Cardiac septum (tissue), 1 donor: ENCODE data around the gene ATP6V0E2. TPM values are rescaled to one million over a fixed set of nuclear protein-coding genes. Genes with fewer than 3 reads are reported as not detected.
"Not testable (repeated sequence)": the region's sequence is repeated elsewhere in the genome, so short reads cannot be mapped to it uniquely, and the experiment has no call there.

Experiments used
- DNase-seq: peaks from one replicate; pipeline ENCODE4 v3.0.0-alpha.2; 2020; ENCODE audit warnings: low spot score
- intact Hi-C: fragments of 100-400 bp; cut with DNase I; formaldehyde crosslinking; loops from one replicate; pipeline ENCODE4 v1.14.0; 2022
- long read RNA-seq: library from polyadenylated mRNA; unstranded; transcript quantifications from one replicate; pipeline ENCODE4 v2.0.0, GENCODE V29; 2021
- total RNA-seq: library from RNA; stranded (reverse); fragmentation: NEBNext Ultra II Directional; extraction: Animal tissue kit (Norgen Biotek cat#: 25700); gene quantifications from one replicate; pipeline ENCODE4 v1.2.1, GENCODE V29; 2021
- donor health status: DM: no; HTN: no; CAD: no.

Gene ATP6V0E2
- total RNA-seq, result 80.2 TPM
- long read RNA-seq, transcript ATP6V0E2-203 (4 exons, 2,722 nt), result major isoform, 126 of 168 reads
- long read RNA-seq, partial matches to known transcripts, result 11 of 168 reads
- long read RNA-seq, other reads (novel, unspliced or antisense), result 31 of 168 reads

DNA sequence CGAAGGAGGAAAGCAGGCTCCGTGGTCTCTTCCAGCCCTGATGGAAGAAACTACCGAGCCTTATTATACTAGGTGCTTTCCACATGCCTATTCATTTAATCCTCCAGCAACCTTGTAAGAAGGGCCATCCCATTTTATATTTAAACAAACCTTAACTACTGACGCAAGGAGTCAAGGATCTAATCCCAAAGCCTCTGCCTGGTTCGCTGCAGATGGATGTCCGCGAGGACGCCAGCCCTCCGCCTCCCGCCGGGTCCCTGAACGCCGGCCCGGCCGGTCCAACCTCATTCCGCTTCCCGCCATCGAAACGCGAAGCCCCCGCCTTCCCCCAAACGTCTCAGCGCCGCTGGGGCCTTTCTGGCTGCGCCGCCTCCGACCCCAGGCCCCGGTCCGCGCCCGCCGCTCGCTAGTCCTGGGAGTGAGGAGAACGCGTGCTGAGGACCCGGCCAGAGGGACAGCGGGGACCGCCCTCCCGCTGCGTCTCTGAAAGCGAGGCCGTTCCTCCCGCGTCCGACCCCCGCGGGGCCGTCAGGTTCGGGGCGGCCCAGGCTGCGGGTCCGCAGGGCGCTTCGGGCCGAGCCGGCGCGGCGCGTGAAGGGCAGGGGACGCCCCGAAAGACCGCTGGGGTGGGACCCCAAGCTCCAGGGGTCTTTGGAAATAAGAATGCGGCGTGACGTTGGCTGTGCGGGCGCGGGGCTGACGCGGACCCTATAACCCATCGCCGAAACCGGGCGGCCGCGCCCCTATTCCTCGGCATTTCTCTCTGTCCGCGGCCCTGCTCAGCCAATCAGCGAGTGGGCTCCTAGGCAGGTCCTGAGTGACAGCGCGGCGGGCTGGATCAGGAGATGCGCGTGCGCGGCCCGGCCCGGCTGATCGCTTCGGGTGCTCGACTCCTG is at the start of gene ATP6V0E2:
TSS of gene ATP6V0E2 (plus strand) at position 896 of the 896 bp plus-strand sequence. CDS start 97 bp downstream, outside the sequence.
- intact Hi-C loops, result loop anchor here (5.0 kb wide), 1 partner anchor 36 kb away; the partner anchor contains the start of gene ZNF862

DNA sequence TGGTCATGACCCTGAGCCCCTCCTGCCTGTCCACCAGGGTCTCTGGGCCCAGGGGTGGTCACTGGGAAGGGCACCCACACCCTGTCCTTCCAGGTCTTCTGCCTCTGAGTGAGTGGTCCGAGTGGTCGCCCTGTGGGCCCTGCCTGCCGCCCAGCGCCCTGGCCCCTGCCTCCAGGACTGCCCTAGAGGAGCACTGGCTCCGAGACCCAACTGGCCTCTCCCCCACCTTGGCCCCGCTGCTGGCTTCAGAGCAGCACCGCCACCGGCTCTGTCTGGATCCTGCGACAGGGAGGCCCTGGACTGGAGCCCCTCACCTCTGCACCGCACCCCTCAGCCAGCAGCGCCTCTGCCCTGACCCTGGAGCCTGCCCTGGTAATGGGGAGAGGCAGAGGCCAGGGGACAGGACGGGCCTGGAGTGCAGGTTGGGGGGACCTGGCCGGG is 49.4 kb upstream of the ATP6V0E2 start:
- DNase-seq, result no peak
- intact Hi-C loops, result no loop called here

More for the DNA sequence above, at the start of gene ATP6V0E2:
- DNase-seq, result peak; percentile 98

DNA sequence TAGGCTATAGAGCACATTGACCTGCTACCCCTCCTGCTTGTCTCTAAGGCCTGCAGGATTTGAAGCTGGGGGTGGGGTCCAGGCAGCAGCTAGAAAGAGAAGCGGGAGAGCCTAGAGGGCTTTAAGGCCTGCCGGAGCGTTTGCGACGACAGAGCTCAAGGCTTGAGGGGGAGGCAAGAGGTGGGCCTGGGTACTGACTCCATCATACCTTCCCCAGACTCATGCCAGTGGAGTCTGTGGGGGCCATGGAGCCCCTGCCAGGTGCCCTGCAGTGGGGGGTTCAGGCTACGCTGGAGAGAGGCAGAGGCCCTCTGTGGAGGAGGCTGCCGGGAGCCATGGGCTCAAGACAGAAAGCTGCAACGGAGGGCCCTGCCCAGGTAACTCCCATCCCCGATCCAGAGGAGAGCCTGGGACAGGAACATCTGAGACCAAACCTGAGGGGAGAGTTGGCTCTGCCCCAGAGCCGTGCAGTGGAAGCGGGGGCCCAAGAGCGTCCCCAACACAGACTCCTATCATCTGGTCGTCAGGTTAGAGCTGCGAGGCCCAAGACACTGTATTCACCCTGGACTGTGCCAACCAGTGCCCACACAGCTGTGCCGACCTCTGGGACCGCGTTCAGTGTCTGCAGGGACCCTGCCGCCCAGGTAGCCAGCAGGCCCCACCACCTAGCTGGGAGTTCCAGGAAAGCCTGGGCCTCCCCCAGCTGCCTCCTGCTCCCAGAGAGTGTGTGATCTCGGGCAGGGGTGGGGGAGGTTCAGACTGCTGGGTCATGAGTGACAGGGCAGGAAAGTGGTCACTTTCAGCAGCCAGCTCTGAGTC is 48.8 kb upstream of the ATP6V0E2 start:
- intact Hi-C loops, result no loop called here
- peak; percentile 75 for DNase-seq

DNA sequence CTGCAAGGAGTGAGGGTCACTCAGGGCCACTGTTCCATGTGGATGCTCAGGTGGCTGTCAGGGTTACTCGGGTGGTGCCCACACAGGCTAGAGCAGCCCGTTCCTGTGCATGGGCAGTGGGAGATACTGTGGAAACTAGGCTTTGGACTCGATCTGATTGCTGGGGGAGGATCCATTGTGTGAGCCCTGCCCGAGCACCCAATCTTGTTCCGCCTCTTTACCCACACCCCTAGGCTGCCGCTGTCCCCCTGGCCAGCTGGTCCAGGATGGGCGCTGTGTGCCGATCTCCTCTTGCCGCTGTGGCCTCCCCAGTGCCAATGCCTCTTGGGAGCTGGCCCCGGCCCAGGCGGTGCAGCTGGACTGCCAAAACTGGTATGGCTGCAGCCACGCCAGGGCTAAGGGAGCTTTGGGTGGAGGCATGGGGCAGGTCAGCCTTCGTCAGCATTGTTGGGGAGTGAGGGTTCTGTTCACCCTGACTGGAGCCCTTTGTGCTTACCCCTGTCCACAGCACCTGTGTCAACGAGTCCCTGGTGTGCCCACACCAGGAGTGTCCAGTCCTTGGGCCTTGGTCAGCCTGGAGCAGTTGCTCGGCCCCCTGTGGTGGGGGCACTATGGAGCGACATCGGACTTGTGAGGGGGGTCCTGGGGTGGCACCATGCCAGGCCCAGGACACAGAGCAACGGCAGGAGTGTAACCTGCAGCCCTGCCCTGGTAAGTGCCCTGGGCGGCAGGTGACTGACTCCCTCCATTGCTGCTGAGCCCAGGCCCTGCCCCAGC is 48.0 kb upstream of the ATP6V0E2 start:
- DNase-seq, result peak; percentile 76
- intact Hi-C loops, result no loop called here

DNA sequence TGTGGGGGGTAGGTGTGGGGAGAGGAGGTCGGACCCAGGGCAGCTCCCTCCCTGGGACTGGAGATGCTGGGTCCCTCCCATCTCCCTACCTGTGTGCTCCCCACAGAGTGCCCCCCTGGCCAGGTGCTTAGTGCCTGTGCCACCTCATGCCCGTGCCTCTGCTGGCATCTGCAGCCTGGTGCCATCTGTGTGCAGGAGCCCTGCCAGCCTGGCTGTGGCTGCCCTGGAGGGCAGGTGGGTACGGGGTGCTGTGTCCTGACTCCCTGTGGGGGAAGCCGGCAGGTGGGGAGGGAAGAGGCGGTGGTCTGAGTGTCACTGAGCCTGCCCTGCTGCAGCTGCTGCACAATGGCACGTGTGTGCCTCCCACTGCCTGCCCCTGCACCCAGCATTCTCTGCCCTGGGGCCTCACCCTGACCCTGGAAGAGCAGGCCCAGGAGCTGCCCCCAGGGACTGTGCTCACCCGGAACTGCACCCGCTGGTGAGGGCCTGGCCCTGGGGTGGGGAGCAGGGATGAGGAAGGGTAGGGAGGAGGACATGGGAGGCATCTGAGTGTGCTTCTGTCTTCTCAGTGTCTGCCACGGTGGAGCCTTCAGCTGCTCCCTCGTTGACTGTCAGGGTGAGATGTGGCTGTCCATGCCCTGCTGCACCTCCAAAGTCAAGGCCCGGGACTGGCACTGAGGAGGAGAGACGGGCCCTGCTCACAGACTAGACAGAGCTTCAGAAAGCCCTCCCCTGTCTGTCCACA is 47.3 kb upstream of the ATP6V0E2 start:
- intact Hi-C loops, result no loop called here
- peak; percentile 66 for DNase-seq

DNA sequence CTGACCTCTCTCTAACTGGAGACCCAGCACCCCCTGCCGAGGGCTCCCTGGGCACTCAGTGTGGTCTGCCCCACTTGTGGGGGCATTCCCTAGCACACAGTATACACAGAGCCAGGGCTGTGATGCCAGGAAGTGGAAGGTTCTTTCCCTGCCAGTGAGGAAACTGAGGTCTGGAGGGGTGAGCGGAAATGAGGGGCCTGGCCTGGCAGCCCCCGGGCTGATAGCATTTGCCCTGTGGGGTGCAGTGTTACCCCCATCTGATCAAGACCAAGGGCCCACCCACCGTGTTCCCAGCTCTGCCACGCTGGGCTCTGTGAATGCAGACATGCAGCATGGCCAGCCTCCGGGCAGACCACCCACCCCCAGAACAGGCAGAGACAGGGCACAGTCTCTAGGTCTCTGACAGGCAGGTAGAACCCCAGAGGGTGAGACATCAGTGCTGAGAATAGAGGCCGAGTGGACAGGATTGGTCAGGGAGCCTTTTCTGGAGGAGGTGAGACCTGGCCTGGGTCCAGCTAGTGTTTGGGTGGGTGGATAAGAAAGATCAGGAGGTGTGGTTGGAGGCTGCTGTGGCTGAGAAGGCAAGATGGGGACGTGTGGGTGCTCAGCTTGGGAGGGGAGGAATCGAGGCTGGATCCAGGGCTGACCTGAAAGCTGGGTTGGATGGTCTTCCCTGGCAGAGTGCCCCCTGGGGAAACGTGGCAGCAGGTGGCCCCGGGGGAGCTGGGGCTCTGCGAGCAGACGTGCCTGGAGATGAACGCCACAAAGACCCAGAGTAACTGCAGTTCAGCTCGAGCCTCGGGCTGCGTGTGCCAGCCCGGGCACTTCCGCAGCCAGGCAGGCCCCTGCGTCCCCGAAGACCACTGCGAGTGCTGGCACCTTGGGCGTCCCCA is 46.4 kb upstream of the ATP6V0E2 start:
- no peak for DNase-seq

DNA sequence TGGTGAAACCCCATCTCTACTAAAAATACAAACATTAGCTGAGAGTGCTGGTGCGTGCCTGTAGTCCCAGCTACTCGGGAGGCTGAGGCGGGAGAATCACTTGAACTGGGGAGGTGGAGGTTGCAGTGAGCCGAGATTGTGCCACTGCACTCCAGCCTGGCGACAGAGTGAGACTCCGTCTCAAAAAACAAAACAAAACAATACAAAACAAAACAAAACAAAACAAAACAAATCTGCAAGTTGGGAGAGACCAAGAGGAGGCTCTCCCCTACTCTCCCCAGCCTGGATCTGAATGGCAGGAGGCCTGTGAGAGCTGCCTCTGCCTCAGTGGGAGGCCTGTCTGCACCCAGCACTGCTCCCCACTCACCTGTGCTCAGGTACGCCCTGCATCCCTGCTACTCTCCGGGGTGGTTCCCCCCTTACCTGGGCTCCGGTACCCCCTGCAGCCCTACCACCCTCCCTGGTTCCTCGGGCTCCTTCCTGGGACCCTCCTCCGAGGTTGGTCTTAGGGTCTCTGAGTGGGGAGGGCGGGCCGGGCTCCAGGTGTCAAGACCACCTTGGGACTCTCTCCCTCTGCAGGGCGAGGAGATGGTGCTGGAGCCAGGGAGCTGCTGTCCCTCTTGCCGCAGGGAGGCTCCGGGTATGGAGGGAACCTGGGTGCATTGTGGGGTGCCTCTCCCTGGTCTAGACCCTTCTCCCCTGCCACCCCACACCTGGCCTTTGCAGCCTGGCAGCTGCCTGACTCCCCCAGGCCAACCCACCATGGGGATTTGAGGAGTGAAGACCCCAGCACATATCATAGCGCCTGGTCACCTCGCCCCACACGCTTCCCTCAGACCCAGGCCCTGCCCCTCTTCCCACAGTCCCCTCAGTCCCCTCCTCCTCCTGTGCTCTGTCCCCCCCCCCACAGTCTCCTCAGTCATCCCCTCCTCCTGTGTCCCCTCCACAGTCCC is 45.1 kb upstream of the ATP6V0E2 start:
- DNase-seq, result no peak

More for the DNA sequence above, 46.4 kb upstream of the ATP6V0E2 start:
- intact Hi-C loops, result no loop called here

DNA sequence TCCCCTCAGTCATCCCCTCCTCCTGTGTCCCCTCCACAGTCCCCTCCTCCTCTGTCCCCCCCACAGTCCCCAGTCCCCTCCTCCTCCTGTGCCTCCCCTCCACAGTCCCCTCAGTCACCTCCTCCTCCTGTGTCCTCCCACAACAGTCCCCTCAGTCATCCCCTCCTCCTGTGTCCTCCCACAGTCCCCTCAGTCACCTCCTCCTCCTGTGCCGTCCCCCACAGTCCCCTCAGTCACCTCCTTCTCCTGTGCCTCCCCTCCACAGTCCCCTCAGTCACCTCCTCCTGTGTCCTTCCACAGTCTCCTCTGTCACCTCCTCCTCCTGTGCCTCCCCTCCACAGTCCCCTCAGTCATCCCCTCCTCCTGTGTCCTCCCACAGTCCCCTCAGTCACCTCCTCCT is 43.2 kb upstream of the ATP6V0E2 start:
- DNase-seq, intact Hi-C loops: not testable (repeated sequence)

More for the DNA sequence above, 45.1 kb upstream of the ATP6V0E2 start:
- intact Hi-C loops, result no loop called here

DNA sequence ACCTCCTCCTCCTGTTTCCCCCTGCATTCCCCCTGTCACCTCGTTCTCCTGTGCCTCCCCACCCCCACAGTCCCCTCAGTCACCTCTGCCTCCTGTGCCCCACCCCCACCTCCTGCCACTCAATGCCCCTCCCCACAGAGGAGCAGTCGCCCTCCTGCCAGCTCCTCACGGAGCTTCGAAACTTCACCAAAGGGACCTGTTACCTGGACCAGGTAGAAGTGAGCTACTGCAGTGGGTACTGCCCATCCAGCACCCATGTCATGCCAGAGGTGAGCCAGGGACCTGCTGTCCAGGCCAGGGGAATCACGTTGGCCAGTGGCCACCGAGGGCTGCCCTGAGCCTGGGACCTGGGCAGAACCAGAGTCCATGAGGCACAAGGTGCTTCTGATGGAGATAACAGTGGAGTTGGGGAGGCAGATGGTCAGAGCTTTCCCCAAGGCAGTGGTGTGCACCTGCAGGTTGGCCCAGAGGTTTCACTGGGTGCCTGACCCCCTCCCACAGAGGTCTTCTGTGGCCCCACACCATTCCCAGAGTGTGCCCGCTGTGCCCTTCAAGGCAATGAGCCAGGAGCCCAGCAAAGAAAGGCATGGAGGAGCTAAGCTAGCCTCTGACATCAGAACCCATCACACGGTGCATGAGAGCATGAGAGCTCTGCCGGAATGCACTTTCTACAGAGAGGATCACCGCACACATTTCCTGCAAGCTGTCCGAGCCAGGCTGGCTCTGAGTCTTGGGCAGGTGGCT is 42.6 kb upstream of the ATP6V0E2 start:
- no peak for DNase-seq
- intact Hi-C loops, result no loop called here

DNA sequence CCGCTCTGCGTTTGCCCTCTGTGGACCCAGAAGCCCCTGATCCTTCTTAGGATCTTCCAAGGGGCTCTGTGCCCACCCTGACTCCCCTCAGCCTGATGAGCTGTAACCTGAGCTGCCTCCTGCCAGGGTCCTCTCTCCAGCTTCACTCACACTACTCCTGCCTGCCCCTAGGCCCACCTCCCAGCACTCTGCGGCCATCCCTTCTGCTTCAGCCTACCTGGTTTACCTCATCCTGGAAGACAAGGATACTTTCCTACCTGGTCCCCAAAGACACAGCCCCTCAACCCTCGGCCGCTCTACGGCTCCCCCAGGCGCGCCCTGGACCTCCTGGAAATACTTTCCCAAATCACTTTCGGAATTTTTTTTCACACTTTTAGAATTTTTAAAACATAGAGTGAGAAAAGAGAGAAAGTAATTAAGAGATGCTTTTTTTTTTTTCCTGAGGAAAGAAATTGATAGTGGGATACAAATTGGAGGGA is 42.0 kb upstream of the ATP6V0E2 start:
- DNase-seq, result no peak
- intact Hi-C loops, result no loop called here

DNA sequence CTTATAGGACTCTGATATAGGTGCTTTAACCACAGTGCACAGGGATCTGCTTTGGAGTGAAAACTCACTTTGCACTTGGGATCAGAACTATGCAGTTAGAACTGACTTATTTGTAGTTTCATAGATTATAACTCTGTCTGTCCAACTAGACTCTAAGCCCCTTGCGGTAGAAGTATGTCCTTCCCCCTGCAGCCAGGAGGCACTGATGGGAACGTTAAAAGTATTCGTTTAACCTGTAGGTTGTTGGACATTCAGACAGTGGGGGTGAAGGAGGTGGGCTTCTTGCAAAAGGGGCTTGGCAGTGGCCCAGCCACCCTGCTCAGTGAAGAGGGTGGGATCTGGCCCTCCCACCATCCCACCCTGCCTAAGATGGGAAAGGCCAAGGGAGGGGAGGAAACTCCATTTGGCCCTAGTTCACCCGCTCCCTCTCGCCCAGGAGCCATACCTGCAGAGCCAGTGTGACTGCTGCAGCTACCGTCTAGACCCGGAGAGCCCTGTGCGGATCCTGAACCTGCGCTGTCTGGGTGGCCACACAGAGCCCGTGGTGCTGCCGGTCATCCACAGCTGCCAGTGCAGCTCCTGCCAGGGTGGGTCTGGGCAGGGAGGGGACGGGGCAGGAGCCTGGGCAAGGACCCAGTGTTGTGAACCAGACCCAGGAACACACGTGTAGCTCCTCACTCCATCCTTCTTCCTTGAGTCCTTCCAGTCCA is 41.3 kb upstream of the ATP6V0E2 start:
- no peak for DNase-seq
- intact Hi-C loops, result no loop called here

DNA sequence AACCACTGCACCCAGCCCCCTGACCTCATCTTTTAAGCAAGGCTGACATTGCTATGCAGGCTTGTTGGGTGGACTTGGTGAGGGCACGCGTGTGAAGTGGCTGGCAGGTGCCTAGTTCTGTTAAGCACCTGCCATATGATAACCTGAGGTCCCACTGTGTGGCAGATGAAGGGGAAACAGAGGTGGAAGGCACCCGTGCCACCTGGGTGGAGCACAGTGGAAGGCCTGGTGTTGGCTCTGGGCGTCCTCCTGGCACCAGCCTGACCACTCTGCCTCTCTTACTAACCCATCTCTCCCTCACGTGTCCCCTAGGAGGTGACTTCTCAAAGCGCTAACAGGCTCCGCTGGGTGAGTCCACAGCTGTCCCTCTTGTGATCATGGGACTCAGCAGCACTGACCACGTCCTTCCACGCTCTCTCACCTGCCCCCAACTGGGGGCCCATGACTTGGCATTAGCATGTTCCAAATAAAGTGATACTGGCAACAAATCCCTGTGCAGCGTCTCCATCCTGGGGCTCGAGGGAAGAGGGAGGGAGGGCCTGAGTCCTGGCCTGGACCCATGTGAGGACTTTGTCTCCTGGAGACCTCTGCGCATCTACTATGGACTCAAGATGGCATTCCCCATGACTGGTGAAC is 40.2 kb upstream of the ATP6V0E2 start:
- intact Hi-C loops, result no loop called here
- DNase-seq, result no peak

DNA sequence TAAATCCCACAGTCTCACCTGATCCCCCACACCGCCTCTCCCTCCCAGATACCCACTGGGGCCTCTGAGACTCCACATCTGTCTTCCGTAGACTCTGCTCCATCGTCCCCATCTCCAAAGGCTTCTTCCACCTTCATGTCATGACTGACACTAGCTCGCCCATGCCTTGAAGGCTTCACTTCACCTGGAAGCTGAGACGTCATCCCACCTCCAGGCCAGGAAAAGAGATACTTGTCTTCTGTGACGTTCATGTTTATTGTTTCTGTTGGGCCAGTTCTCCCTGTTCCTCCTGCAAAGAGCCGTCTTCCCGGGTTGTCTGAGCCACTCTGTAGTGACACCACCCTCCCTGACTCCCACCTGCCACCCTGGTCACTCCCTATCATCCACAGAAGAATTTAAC is 39.2 kb upstream of the ATP6V0E2 start:
- DNase-seq, result no peak
- intact Hi-C loops, result no loop called here

DNA sequence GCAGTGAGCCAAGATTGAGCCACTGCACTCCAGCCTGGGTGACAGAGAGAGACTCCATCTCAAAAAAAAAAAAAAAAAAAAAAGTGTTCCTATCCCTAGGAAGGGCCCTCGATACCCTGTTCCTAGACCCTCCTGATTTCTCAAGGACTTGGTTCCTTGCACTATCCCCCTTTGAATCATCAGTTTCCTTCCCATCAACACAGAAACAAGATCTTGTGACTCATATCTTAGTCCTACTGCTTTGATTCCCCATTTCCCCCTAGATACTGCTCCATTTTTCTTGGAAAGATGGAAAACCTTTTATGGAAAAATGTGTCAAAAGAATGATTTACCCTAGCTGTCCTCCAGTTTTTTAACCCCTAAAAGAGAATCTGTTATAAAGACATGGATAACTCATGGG is 37.3 kb upstream of the ATP6V0E2 start:
- intact Hi-C loops, result loop anchor here (5.0 kb wide), 2 partner anchors 36 to 119 kb away; partner anchors contain the start of gene ATP6V0E2
- DNase-seq, result no peak
